K562 (cell line): ENCODE data around the gene TOX2. TPM values are rescaled to one million over a fixed set of nuclear protein-coding genes. Genes with fewer than 3 reads are reported as not detected.

Experiments
- ATAC-seq: fragments of 200-7000 bp; cut with Tn5 transposase; 3 replicates; pipeline ENCODE4 v1.9.1; 2020; ENCODE audit warnings: moderate library complexity
- Bru-seq: library from RNA; stranded (reverse); fragments of 400-500 nt; gene quantifications from one replicate; lab custom pipeline; 2021; lab: Mats Ljungman, UMichigan
- BruChase-seq, 2 experiments: library from RNA; stranded (reverse); fragments of 400-500 nt; gene quantifications; one replicate each; lab custom pipeline; 2021; lab: Mats Ljungman, UMichigan
- BruUV-seq: library from RNA; stranded (reverse); fragments of 400-500 nt; replicated peaks from 2 replicates; lab custom pipeline; 2021; lab: Mats Ljungman, UMichigan
- CTCF ChIA-PET: fragments of 300-600 bp; formaldehyde crosslinking; extraction: SDS; loops from one replicate; lab custom pipeline; 2021; ENCODE audit warnings: low intra/inter-chr PET ratio; lab: Yijun Ruan, JAX
- POLR2A ChIA-PET: fragments of 300-600, 350-650 bp; sonication (Branson Sonifier 250); formaldehyde crosslinking; extraction: SDS; loops from one replicate; lab custom pipeline; 2021; ENCODE audit warnings: antibody characterized with exemption, inconsistent platforms; lab: Yijun Ruan, JAX
- DNase-seq, 4 experiments: peaks; one replicate each; pipeline versions ENCODE4 v3.0.0 to v3.0.0-alpha.2; 2011 to 2018; ENCODE audit warnings: low spot score in 3 of 4, mixed read lengths in 3 of 4; ENCODE audit errors: extremely low read depth in 1 of 4
- FAIRE-seq: peaks from 2 replicates; lab custom pipeline; 2011; peaks lifted over from hg19 to GRCh38; lab: Jason Lieb, UNC
- H2AFZ ChIP-seq: 2 replicates; pipeline ENCODE4 v1.6.0; 2011; ENCODE audit warnings: low read depth, low read length, control low read depth, inconsistent platforms
- H3K27ac ChIP-seq: fragments of 200-600 bp; 3 replicates; pipeline ENCODE4 v1.8.0; 2011; ENCODE audit warnings: low read depth, mild to moderate bottlenecking, control low read depth, inconsistent platforms, low read length, moderate library complexity, mixed read lengths; ENCODE audit errors: extremely low read depth
- H3K27me3 ChIP-seq, 2 experiments: fragments of 300-600 bp in 1 of 2; 2 replicates in 1 of 2; 3 replicates in 1 of 2; pipeline versions ENCODE4 v1.6.0 to v1.8.0; 2011; ENCODE audit warnings: inconsistent platforms in 2 of 2, low read length in 2 of 2, mild to moderate bottlenecking in 1 of 2, mixed read lengths in 1 of 2, moderate library complexity in 1 of 2; ENCODE audit not compliant: control insufficient read depth in 2 of 2, insufficient read depth in 2 of 2
- H3K36me3 ChIP-seq: fragments of 300-600 bp; 3 replicates; pipeline ENCODE4 v1.8.0; 2011; ENCODE audit warnings: mild to moderate bottlenecking, low read length, inconsistent platforms; ENCODE audit not compliant: control insufficient read depth, insufficient read depth
- H3K4me1 ChIP-seq, 2 experiments: fragments of 200-600 bp in 1 of 2; replicated peaks in 1 of 2; 2 replicates in 1 of 2; 3 replicates in 1 of 2; pipeline versions ENCODE4 v1.5.1 to v1.8.0; 2011; ENCODE audit warnings: inconsistent platforms in 2 of 2, low read length in 2 of 2, mild to moderate bottlenecking in 1 of 2, mixed read lengths in 1 of 2, moderate library complexity in 1 of 2; ENCODE audit not compliant: control insufficient read depth in 2 of 2, insufficient read depth in 2 of 2
- H3K4me2 ChIP-seq: 2 replicates; pipeline ENCODE4 v1.6.1; 2011; ENCODE audit warnings: low read length, control low read depth, inconsistent platforms, mixed read lengths; ENCODE audit not compliant: insufficient read depth
- H3K4me3 ChIP-seq: fragments of 200-600 bp; sonication (generic), shearing (Covaris generic); 2 replicates; pipeline ENCODE4 v1.5.1; 2016; ENCODE audit warnings: control low read depth, inconsistent platforms
- H3K79me2 ChIP-seq: fragments of 200-600 bp; 3 replicates; pipeline ENCODE4 v1.8.0; 2011; ENCODE audit warnings: low read length, inconsistent platforms; ENCODE audit not compliant: control insufficient read depth, insufficient read depth
- H3K9ac ChIP-seq, 2 experiments: 2 replicates each; pipeline versions ENCODE4 v1.6.0 to v1.6.1; 2011; ENCODE audit warnings: low read depth in 2 of 2, low read length in 2 of 2, control low read depth in 1 of 2, inconsistent platforms in 1 of 2, mild to moderate bottlenecking in 1 of 2, mixed read lengths in 1 of 2; ENCODE audit not compliant: insufficient read depth in 1 of 2
- H3K9me1 ChIP-seq: one replicate; pipeline ENCODE4 v1.6.0; 2011; ENCODE audit warnings: inconsistent platforms, mild to moderate bottlenecking, low read length, moderate library complexity; ENCODE audit not compliant: control insufficient read depth, insufficient read depth
- H3K9me3 ChIP-seq: replicated peaks from 2 replicates; pipeline ENCODE4 v1.5.1; 2011; ENCODE audit warnings: low read depth, low read length, inconsistent platforms; ENCODE audit not compliant: control insufficient read depth, insufficient read depth
- H4K20me1 ChIP-seq: replicated peaks from 2 replicates; pipeline ENCODE4 v1.6.1; 2011; ENCODE audit warnings: low read length, inconsistent platforms, mixed read lengths; ENCODE audit not compliant: control insufficient read depth, insufficient read depth
- CREB5 ChIP-seq: fragments of 250-450 bp; sonication (Bioruptor Pico); IDR thresholded peaks from 2 replicates; pipeline ENCODE4 v1.5.0; 2020; ENCODE audit warnings: mild to moderate bottlenecking
- HMG20B ChIP-seq: fragments of 250-450 bp; sonication (Bioruptor Pico); IDR thresholded peaks from 2 replicates; pipeline ENCODE4 v1.5.0; 2021; ENCODE audit warnings: mild to moderate bottlenecking
- PRDM10 ChIP-seq: fragments of 450-650 bp; IDR thresholded peaks from 2 replicates; pipeline ENCODE4 v1.6.1; 2018; ENCODE audit not compliant: partially characterized antibody
- RBM14 ChIP-seq: fragments of 200-400 bp; formaldehyde crosslinking; IDR thresholded peaks from 2 replicates; pipeline ENCODE4 v1.6.1; 2018; ENCODE audit warnings: low read depth, mild to moderate bottlenecking, low read length, moderate library complexity, borderline replicate concordance; ENCODE audit not compliant: insufficient read depth
- SMARCA4 ChIP-seq: fragments of 450-650 bp; IDR thresholded peaks from 2 replicates; pipeline ENCODE4 v1.6.1; 2016
- SMARCC2 ChIP-seq: fragments of 450-650 bp; IDR thresholded peaks from 2 replicates; pipeline ENCODE4 v1.6.1; 2017; ENCODE audit warnings: antibody characterized with exemption, moderate library complexity, mild to moderate bottlenecking, low read depth
- TBP ChIP-seq: optimal IDR thresholded peaks from 2 replicates; pipeline ENCODE3; 2011; ENCODE audit warnings: low read depth, low read length, improper control_type of control experiment
- ZFP36 ChIP-seq: fragments of 150-350 bp; IDR thresholded peaks from 2 replicates; pipeline ENCODE4 v1.6.1; 2018; ENCODE audit warnings: low read length, low read depth; ENCODE audit not compliant: partially characterized antibody
- ZNF644 ChIP-seq: fragments of 200-800 bp; sonication (Bioruptor generic); IDR thresholded peaks from 2 replicates; pipeline ENCODE4 v1.6.1; 2016; ENCODE audit warnings: low read depth, missing genetic modification characterization, missing compliant biosample characterization
- ZNF740 ChIP-seq, 3 experiments: fragments of 200-800 bp in 1 of 3; sonication (Bioruptor generic) in 1 of 3; sonication (generic) in 1 of 3; formaldehyde crosslinking in 1 of 3; IDR thresholded peaks; 2 replicates each; pipeline versions ENCODE4 v1.6.1 to v1.8.0; 2016 to 2022; ENCODE audit warnings: mild to moderate bottlenecking in 2 of 3, missing compliant biosample characterization in 2 of 3, missing genetic modification characterization in 2 of 3, missing genetic modification reagents in 1 of 3
- WGBS: fragments of 100-300 bp; shearing (Covaris generic); methylation state at CpG from one replicate; pipeline ENCODE4 v1.1.6; 2016; ENCODE audit warnings: low coverage, mixed read lengths; ENCODE audit not compliant: insufficient coverage; ENCODE audit errors: missing lambda C conversion rate; 5-methylcytosine and 5-hydroxymethylcytosine counted together
- in situ Hi-C: fragments of 300-500 bp; cut with MboI; formaldehyde crosslinking; loops from 4 replicates; pipeline ENCODE4 v1.15.0; 2018; ENCODE audit warnings: inconsistent platforms, mixed read lengths
- intact Hi-C: fragments of 100-400 bp; cut with micrococcal nuclease; formaldehyde crosslinking; loops from 2 replicates; pipeline ENCODE4 v1.14.2; 2022
- long read RNA-seq, 3 experiments: library from polyadenylated mRNA in 2 of 3; library from RNA in 1 of 3; unstranded in 2 of 3; stranded (forward) in 1 of 3; transcript quantifications; one replicate each; pipeline ENCODE4 v2.0.0, GENCODE V29; 2019 to 2022
- polyA minus RNA-seq, 3 experiments: library from RNA; depleted of rRNA, polyadenylated mRNA; stranded (reverse); fragments of >200 nt; gene quantifications; 2 replicates each; pipeline ENCODE4 v1.2.3, GENCODE V29; 2011
- polyA plus RNA-seq, 8 experiments: library from polyadenylated mRNA; depleted of rRNA in 4 of 8; stranded (reverse) in 5 of 8; unstranded in 3 of 8; fragments of >200 nt; fragmentation: Nextera tagmentation in 2 of 8; fragmentation: Illumina TruSeq in 1 of 8; extraction: Ambion mirVana in 2 of 8; extraction: Trizol in 1 of 8; gene quantifications; 2 replicates each; pipeline versions ENCODE4 v1.2.1 to v1.2.3, GENCODE V29; 2011 to 2014; ENCODE audit warnings: inconsistent platforms in 1 of 8, missing spikeins in 1 of 8
- total RNA-seq, 7 experiments: library from RNA; depleted of rRNA in 6 of 7; stranded (reverse); fragments of >200 nt in 6 of 7; fragmentation: Illumina TruSeq in 2 of 7; extraction: Trizol in 2 of 7; gene quantifications; 2 replicates each; pipeline versions ENCODE4 v1.2.1 to v1.2.3, GENCODE V29; 2011 to 2021; ENCODE audit warnings: low replicate concordance in 1 of 7

TOX2 gene
- total RNA-seq (2011; cell fraction: chromatin; rRNA removed; ENCODE audit: low replicate concordance): not detected in 2 replicates
- not detected in 2 replicates for total RNA-seq (2011; cell fraction: nucleolus; rRNA removed)
- total RNA-seq (2011; cell fraction: nucleoplasm; rRNA removed): not detected in 2 replicates
- not detected in 2 replicates for total RNA-seq (2014; rRNA removed)
- not detected in 2 replicates for total RNA-seq (2014; rRNA removed; fragmentation: Illumina TruSeq; extraction: Trizol)
- total RNA-seq (2015; rRNA removed; fragmentation: Illumina TruSeq; extraction: Trizol): not detected in 2 replicates
- not detected in 2 replicates for total RNA-seq (2021)
- polyA plus RNA-seq (2011; rRNA removed): not detected in 2 replicates
- polyA plus RNA-seq (2011; cell fraction: cytosol; rRNA removed): not detected in 2 replicates
- not detected in 2 replicates for polyA plus RNA-seq (2011; cell fraction: nucleus; rRNA removed)
- polyA plus RNA-seq (2012): 0.05 and 0.18 TPM in 2 replicates
- polyA plus RNA-seq (2014; fragmentation: Illumina TruSeq; extraction: Trizol): not detected in 2 replicates
- polyA plus RNA-seq (2014; fragmentation: Nextera tagmentation; extraction: Ambion mirVana): not detected
- polyA plus RNA-seq (2014; rRNA removed): not detected in 2 replicates
- not detected in 2 replicates for polyA minus RNA-seq (2011; rRNA and poly(A)+ RNA removed)
- not detected in 2 replicates for polyA minus RNA-seq (2011; cell fraction: cytosol; rRNA and poly(A)+ RNA removed)
- not detected in 2 replicates for polyA minus RNA-seq (2011; cell fraction: nucleus; rRNA and poly(A)+ RNA removed)
- percentile 7 among the genes with signal in this experiment for Bru-seq, nascent RNA
- percentile 7 among the genes with signal in this experiment for BruChase-seq, experiment 1, labeled RNA remaining after a 2-hour chase
- BruChase-seq, experiment 2, labeled RNA remaining after a 6-hour chase: percentile 9 among the genes with signal in this experiment
- long read RNA-seq, experiment 1: 0 reads
- long read RNA-seq, experiment 2: 0 reads
- long read RNA-seq, experiment 3: 0 reads

GRCh38 chr20:43914311-43915210, at the start of gene TOX2:
Gene TOX2, plus strand, starts transcription at chr20:43914852. Its CDS starts 40 bp downstream, at chr20:43914892.
- ATAC-seq (peak; percentile 87), FAIRE-seq (no peak), DNase-seq (peak; percentile 25 to 89 (median 81))
- intact Hi-C loops: no loop called here
- no TSS peak for BruUV-seq
- POLR2A ChIA-PET: no interaction called here
- in situ Hi-C loops: no loop called here
- H3K4me1 ChIP-seq: peaks cover 0 to 22% of the 10 kb centered on the region in 2 experiments; a peak in 2 of 5 replicates
- peak within 1 kb of the TSS; percentile 32 for H3K4me2 ChIP-seq
- H3K9me1 ChIP-seq: no peaks in the 10 kb centered on the region
- H2AFZ ChIP-seq: no peak within 1 kb of the TSS
- no peaks in the 10 kb centered on the region for H4K20me1 ChIP-seq
- H3K79me2 ChIP-seq: no peaks in the 10 kb centered on the region
- H3K9ac ChIP-seq: peak within 1 kb of the TSS in 1 of 2 experiments; percentile 35; a peak in 1 of 4 replicates
- CTCF ChIA-PET: no interaction called here
- H3K4me3 ChIP-seq: peak within 1 kb of the TSS; percentile 26
- no peaks in the 10 kb centered on the region for H3K9me3 ChIP-seq
- peaks cover 0 to 23% of the 10 kb centered on the region in 2 experiments; a peak in 3 of 5 replicates for H3K27me3 ChIP-seq
- no peak within 1 kb of the TSS for H3K27ac ChIP-seq
- 15% methylated on average over 31 of the region's 111 CpGs for WGBS
- H3K36me3 ChIP-seq: no peaks in the 10 kb centered on the region
- TF ChIP-seq SMARCA4: no peak
- no peak for TF ChIP-seq CREB5
- no peak for TF ChIP-seq ZNF740 (CRISPR knock-in tag; IDR thresholded peaks at IDR 0.05)
- no peak for TF ChIP-seq ZNF740 (tag; IDR thresholded peaks at IDR 0.05)
- peak; percentile 29 for TF ChIP-seq PRDM10
- no peak for TF ChIP-seq SMARCC2
- no peak for TF ChIP-seq HMG20B (CRISPR knock-in tag)
- TF ChIP-seq TBP: no peak
- TF ChIP-seq RBM14: no peak
- TF ChIP-seq ZFP36: no peak
- no peak for TF ChIP-seq ZNF644 (tag)
